ENCODE measurements around the gene GALNT17.

The GALNT17 gene

GRCh38 chr7:71594736-71595135 lies 462.8 kb downstream of the GALNT17 start:
- in situ Hi-C loops (cut with HindIII; ENCODE audit: low pct_ligation_motif_present, low sequenced_read_pairs): no loop called here
- no peaks in the 10 kb centered on the region for H3K27me3 ChIP-seq (replicated peaks)
- TF ChIP-seq CTCF (IDR thresholded peaks at IDR 0.05; ENCODE audit: low read depth, low read length, missing control alignments): no peak
- peak; percentile 38 for DNase-seq
- H3K27ac ChIP-seq: no peak overlapping the region
- H3K36me3 ChIP-seq (replicated peaks): no peaks in the 10 kb centered on the region
- H3K4me3 ChIP-seq (ENCODE audit: low read depth, low read length): no peak overlapping the region

GRCh38 chr7:71595176-71595575 lies 463.2 kb downstream of the GALNT17 start:
- no peak for TF ChIP-seq CTCF (IDR thresholded peaks at IDR 0.05; ENCODE audit: low read depth, low read length, missing control alignments)
- Histone ChIP-seq H3K27ac (no peak overlapping the region), H3K27me3 (replicated peaks) (no peaks in the 10 kb centered on the region), H3K36me3 (replicated peaks) (no peaks in the 10 kb centered on the region), H3K4me3 (ENCODE audit: low read depth, low read length) (no peak overlapping the region)
- no peak for DNase-seq
- in situ Hi-C loops (cut with HindIII; ENCODE audit: low pct_ligation_motif_present, low sequenced_read_pairs): no loop called here

- no peaks in the 10 kb centered on the region for H3K27me3 ChIP-seq (replicated peaks)
- TF ChIP-seq CTCF (IDR thresholded peaks at IDR 0.05; ENCODE audit: low read depth, low read length, missing control alignments): no peak
- in situ Hi-C loops (cut with HindIII; ENCODE audit: low pct_ligation_motif_present, low sequenced_read_pairs): no loop called here
- H3K36me3 ChIP-seq (replicated peaks): no peaks in the 10 kb centered on the region
- no peak overlapping the region for H3K4me3 ChIP-seq (ENCODE audit: low read depth, low read length)
- peak; percentile 53 for DNase-seq
- H3K27ac ChIP-seq: no peak overlapping the region
These were observed 466.6 kb downstream of the GALNT17 start for GRCh38 chr7:71598553-71598952.

- in situ Hi-C loops (cut with HindIII; ENCODE audit: low pct_ligation_motif_present, low sequenced_read_pairs): no loop called here
- Histone ChIP-seq H3K36me3 (replicated peaks) (no peaks in the 10 kb centered on the region), H3K27ac (no peak overlapping the region), H3K4me3 (ENCODE audit: low read depth, low read length) (no peak overlapping the region), H3K27me3 (replicated peaks) (no peaks in the 10 kb centered on the region)
- no peak for TF ChIP-seq CTCF (IDR thresholded peaks at IDR 0.05; ENCODE audit: low read depth, low read length, missing control alignments)
- DNase-seq: no peak
These were observed 469.9 kb downstream of the GALNT17 start for GRCh38 chr7:71601851-71602250.

GRCh38 chr7:71604818-71605414 lies 473.0 kb downstream of the GALNT17 start:
- in situ Hi-C loops (cut with HindIII; ENCODE audit: low pct_ligation_motif_present, low sequenced_read_pairs): no loop called here
- H3K27ac ChIP-seq: no peak overlapping the region
- no peak for DNase-seq
- TF ChIP-seq CTCF (IDR thresholded peaks at IDR 0.05; ENCODE audit: low read depth, low read length, missing control alignments): no peak
- H3K4me3 ChIP-seq (ENCODE audit: low read depth, low read length): no peak overlapping the region
- no peaks in the 10 kb centered on the region for H3K27me3 ChIP-seq (replicated peaks)
- no peaks in the 10 kb centered on the region for H3K36me3 ChIP-seq (replicated peaks)

GRCh38 chr7:71611986-71612385 lies 480.0 kb downstream of the GALNT17 start:
- H3K4me3 ChIP-seq (ENCODE audit: low read depth, low read length): no peak overlapping the region
- in situ Hi-C loops (cut with HindIII; ENCODE audit: low pct_ligation_motif_present, low sequenced_read_pairs): no loop called here
- no peaks in the 10 kb centered on the region for H3K27me3 ChIP-seq (replicated peaks)
- TF ChIP-seq CTCF (IDR thresholded peaks at IDR 0.05; ENCODE audit: low read depth, low read length, missing control alignments): no peak
- no peaks in the 10 kb centered on the region for H3K36me3 ChIP-seq (replicated peaks)
- peak overlapping the region; percentile 10 for H3K27ac ChIP-seq
- DNase-seq: no peak
